Measurements from ENCODE around the gene CDCA4. TPM values are rescaled to one million over a fixed set of nuclear protein-coding genes. Genes with fewer than 3 reads are reported as not detected.

CDCA4 gene
- total RNA-seq, 4 donors from 2014 or later = 27.7 to 38.6 (median 35.8) TPM

DNA sequence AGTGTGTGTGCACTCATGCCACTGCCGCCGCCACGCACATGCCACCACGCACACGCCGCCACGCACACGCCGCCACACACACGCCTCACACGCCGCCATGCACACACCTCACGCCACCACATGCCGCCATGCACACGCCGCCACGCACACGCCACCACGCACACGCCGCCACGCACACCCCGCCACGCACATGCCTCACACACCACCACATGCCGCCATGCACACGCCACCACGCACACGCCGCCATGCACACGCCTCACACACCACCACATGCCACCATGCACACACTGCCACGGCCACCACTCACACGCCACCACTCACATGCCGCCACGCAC, 29.0 kb downstream of the CDCA4 start:
- Histone ChIP-seq H3K36me3 (peaks cover 52% of the 10 kb centered on the region), H3K4me3 (no peak overlapping the region), H3K27ac (no peak overlapping the region), H3K4me1 (peaks cover 4% of the 10 kb centered on the region), H3K27me3 (no peaks in the 10 kb centered on the region), H3K9me3 (no peaks in the 10 kb centered on the region)
- TF ChIP-seq POLR2A (IDR thresholded peaks at IDR 0.05) (no peak), POLR2AphosphoS5 (IDR thresholded peaks at IDR 0.05) (no peak), EP300 (IDR thresholded peaks at IDR 0.05) (no peak)
- TF ChIP-seq, protein P1, sequence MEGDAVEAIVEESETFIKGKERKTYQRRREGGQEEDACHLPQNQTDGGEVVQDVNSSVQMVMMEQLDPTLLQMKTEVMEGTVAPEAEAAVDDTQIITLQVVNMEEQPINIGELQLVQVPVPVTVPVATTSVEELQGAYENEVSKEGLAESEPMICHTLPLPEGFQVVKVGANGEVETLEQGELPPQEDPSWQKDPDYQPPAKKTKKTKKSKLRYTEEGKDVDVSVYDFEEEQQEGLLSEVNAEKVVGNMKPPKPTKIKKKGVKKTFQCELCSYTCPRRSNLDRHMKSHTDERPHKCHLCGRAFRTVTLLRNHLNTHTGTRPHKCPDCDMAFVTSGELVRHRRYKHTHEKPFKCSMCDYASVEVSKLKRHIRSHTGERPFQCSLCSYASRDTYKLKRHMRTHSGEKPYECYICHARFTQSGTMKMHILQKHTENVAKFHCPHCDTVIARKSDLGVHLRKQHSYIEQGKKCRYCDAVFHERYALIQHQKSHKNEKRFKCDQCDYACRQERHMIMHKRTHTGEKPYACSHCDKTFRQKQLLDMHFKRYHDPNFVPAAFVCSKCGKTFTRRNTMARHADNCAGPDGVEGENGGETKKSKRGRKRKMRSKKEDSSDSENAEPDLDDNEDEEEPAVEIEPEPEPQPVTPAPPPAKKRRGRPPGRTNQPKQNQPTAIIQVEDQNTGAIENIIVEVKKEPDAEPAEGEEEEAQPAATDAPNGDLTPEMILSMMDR (IDR thresholded peaks at IDR 0.05) = no peak
- DNase-seq (ENCODE audit: low spot score in 2 of 2) = no peak
- 97% methylated on average over 34 of the region's 34 CpGs for WGBS

DNA sequence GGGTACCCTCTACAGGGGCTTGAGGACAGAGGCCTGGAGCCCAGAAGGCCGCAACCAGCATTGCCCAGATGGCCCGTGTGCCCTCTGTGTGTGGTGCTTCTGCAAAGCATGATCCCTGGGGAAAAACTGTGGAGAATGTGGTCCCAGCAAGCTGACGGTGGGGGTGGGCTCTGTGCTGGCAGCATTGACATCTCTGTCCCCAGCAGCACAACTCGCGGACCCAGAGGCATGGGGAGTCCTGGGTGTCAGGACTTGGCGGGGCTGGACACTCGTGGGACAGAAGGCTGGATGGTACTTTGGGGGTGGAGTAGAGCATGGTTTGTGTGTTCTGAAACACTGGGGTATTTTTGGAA, 31.0 kb downstream of the CDCA4 start:
- Histone ChIP-seq H3K27ac (no peak overlapping the region), H3K27me3 (no peaks in the 10 kb centered on the region), H3K36me3 (peaks cover 38% of the 10 kb centered on the region), H3K4me1 (peaks cover 16% of the 10 kb centered on the region), H3K9me3 (no peaks in the 10 kb centered on the region), H3K4me3 (no peak overlapping the region)
- WGBS = 80% methylated on average over 2 of the region's 7 CpGs
- TF ChIP-seq POLR2A (IDR thresholded peaks at IDR 0.05) = no peak
- DNase-seq (ENCODE audit: low spot score in 2 of 2) = no peak

GRCh38 chr14:104989236-104989950, 31.5 kb downstream of the CDCA4 start:
- 92% methylated on average over 7 of the region's 16 CpGs for WGBS
- Histone ChIP-seq H3K27ac (no peak overlapping the region), H3K36me3 (peaks cover 35% of the 10 kb centered on the region), H3K9me3 (no peaks in the 10 kb centered on the region), H3K4me3 (no peak overlapping the region), H3K4me1 (peaks cover 16% of the 10 kb centered on the region), H3K27me3 (no peaks in the 10 kb centered on the region)
- DNase-seq (ENCODE audit: low spot score in 2 of 2) = no peak
- TF ChIP-seq, protein P1 (IDR thresholded peaks at IDR 0.05) = no peak
- no peak for TF ChIP-seq POLR2AphosphoS5 (IDR thresholded peaks at IDR 0.05)
- no peak for TF ChIP-seq POLR2A (IDR thresholded peaks at IDR 0.05)
- no peak for TF ChIP-seq EP300 (IDR thresholded peaks at IDR 0.05)

DNA sequence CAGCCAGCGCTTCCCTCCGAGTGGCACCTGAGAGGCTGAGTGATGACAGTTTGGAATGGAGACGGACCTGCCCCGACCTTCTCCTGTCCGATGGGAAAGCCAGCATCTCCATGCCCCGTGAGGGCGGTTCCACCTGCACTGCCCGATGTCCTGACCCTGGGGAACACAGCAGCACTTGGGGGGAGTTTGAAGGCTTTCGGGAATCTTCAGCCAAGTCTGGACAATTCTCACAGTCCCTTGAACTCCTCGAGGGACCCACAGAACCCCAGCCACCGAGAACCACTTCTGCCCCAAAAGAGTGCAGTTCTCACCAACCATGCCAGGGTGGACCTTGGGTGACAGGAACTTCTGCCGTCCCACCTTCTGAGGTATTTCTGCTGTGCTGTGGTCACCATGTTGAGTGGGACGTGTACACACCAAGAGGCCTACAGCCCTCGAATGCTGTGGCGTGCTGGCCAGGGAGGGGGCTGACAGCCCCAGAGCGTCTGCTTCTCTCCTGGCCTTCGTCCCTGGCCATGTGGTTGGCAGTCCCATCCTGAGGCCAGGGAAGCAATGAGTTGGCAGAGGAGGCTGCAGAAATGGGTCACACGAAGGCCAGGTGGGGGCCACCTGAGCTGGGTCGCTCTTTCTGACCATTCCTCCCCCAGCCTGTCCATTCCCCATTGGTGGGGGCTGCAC, 34.3 kb downstream of the CDCA4 start:
- no peak overlapping the region for H3K27ac ChIP-seq
- TF ChIP-seq, protein P1 (IDR thresholded peaks at IDR 0.05) = no peak
- WGBS = 40% methylated on average over 1 of the region's 19 CpGs
- peaks cover 16% of the 10 kb centered on the region for H3K4me1 ChIP-seq
- H3K36me3 ChIP-seq = peaks cover 8% of the 10 kb centered on the region
- peak in 1 of 2 donors; percentile 58 for DNase-seq (ENCODE audit: low spot score in 2 of 2)
- peak overlapping the region; percentile 72 for H3K4me3 ChIP-seq
- H3K9me3 ChIP-seq = no peaks in the 10 kb centered on the region
- no peaks in the 10 kb centered on the region for H3K27me3 ChIP-seq

DNA sequence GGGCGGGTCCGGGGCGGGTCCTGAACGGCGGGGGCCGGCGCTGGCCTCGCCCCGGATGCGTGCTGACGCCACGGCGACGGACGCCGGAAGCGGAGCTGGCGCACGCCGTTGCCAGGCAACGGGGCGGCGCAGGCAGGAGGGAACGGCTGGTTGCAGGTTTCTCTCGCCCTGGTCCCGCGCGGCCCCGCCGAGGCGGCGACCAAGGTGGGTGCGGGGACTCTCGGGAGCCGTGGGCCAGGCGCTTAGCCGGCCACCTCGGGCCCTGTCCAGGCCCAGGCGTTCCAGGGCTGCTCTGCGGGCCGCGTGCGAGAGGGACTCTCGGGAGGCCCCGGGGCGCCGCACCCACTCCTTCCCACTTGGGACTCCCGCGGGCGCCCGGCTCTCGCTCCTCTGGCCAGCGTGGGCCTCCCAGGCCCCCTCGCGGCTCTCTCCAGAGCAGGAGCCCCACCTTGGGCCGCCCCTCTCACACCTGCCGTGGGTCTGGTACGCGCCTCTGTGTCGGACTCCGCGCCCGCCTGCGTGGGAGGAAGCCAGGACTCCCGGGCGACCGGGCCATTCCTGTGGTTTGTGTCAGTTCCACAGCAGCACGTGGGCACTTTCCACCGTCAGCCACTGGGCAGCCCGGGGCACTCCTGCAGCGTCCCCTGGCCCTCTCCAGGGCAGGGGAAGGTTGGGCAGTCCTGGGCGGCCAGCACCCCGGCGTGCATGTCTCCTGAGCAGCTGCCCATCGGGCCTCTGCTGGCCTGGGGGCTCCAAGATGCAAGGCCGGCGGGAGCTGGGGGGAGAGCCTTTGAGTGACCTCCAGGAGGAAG, 35.0 kb downstream of the CDCA4 start, which contains the start of gene CLBA1:
Gene CLBA1, plus strand, starts transcription at position 114 of the 812 bp plus-strand sequence. Its CDS starts 644 bp downstream, at position 758.
- H3K4me1 ChIP-seq = peaks cover 16% of the 10 kb centered on the region
- WGBS = 0% methylated on average over 6 of the region's 77 CpGs
- peaks cover under 1% of the 10 kb centered on the region for H3K36me3 ChIP-seq
- no peaks in the 10 kb centered on the region for H3K27me3 ChIP-seq
- TF ChIP-seq EP300 (IDR thresholded peaks at IDR 0.05) (no peak), POLR2AphosphoS5 (IDR thresholded peaks at IDR 0.05) (peak in 1 of 3 donors; percentile 33)
- peak within 1 kb of the TSS; percentile 72 for H3K4me3 ChIP-seq
- H3K9me3 ChIP-seq = no peaks in the 10 kb centered on the region
- peak; percentile 88 to 92 for DNase-seq (ENCODE audit: low spot score in 2 of 2)
- peak within 1 kb of the TSS; percentile 34 for H3K27ac ChIP-seq
